IPS DF 19.7 (cell line): ENCODE data around the gene ADRA2C.
"Not testable (repeated sequence)": the region's sequence is repeated elsewhere in the genome, so short reads cannot be mapped to it uniquely, and the experiment has no call there.

Experiments used
- DNase-seq: peaks from one replicate; pipeline ENCODE4 v3.0.0-alpha.2; 2013; ENCODE audit warnings: low read depth, low spot score

ADRA2C gene

DNA sequence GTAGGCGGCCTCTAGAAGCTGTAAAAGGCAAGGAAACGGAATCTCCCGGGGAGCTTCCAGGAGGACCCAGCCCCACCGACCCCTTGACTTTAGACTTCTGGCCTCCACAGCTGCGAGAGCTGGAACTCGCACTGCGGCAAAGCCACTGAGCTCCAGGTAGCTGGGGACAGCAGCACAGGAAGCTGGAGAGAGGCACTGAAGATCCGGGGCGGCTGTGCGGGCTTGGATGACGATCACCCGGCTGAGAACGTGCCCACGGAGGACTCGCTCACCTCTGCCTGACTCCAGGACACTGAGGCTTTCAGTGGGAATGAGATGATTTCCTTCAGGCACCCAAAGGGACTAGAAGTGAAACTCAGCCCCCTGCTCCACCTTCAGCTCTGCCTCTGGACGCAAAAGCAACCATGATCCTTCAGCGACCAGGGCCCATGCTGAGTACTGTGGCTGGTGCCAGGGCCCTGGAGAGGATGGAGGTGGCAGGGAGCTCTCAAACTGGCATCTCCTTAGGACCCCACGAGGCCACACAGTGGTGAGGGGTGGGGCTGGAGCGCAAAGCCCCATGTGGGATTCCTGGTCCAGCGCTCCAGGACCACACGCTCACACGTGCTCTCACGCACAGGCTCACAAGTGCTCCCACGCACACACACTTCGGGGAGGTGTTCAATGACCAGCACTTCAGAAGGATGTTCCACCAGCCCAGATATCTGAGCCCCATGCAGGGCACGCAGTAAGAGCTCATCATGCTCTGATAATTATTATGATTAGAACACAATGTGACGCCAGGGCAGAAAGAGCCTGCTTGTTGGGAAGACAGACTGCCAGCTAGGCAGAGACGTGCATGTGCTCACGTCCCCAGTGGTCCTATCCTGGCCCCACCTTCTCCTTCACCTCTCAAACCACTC lies 47.2 kb downstream of the ADRA2C start:
- no peak for DNase-seq

DNA sequence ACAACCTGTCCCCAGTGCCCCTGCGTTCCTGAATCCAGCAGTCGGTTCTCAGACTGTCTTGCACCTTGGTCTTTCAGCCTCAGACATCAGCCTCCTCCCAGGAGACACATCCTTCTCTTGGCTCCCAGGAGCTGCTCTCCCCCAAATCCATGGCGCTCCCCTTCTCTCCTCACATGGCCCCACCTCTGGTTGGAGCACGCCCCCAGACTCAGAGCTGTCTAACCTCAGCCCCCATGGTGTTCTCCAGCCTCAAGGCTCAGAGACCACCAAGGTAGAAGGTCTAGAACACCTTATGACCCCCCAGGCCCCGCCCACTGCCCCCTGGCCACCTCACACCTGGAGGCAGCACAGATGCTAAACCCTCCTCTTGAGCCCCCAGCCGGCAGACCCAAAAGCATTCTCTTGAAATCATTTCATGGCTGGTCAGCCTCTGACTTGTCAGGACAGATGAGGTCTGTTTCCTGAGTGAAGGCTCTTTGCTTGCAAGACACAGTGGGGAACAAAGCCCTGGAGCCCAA lies 47.9 kb downstream of the ADRA2C start:
- DNase-seq: no peak

DNA sequence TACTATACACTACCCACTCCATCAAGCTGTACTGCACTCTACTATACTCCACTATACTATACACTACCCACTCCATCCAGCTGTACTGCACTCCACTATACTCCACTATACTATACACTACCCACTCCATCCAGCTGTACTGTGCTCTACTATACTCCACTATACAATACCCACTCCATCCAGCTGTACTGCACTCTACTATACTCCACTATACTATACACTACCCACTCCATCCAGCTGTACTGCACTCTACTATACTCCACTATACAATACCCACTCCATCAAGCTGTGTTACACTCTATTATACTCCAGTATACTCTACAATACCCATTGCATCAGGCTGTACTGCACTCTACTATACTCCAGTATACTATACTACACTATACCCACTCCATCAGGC lies 48.7 kb downstream of the ADRA2C start:
- DNase-seq: not testable (repeated sequence)

DNA sequence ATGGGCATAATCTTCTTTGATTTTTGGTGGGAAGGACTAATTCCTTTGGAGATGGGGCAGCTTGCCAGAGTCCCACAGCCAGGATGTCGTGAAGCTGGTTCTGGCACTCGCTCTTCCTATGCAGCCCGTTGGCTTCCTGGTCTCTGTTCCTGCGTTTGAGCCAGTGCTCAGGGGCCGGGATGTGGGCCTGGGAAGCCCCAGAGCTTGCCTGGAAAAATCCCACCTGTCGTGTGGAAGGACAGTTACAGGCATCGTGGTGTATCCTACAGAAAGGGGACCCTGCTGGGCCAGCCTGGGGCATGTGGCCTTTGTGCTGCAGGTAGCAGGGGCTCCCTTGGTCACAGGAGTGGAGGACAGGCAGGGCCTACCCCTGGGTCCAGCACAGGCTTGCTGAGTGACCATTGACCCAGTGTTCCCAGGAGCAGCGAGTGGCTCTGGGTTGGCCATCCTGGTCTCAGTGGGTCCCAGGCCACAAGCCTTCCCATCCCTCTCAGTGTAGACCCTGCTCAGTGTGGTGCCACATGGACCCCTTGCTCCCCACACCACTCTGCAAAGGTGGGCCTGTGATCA lies 50.2 kb downstream of the ADRA2C start:
- no peak for DNase-seq

DNA sequence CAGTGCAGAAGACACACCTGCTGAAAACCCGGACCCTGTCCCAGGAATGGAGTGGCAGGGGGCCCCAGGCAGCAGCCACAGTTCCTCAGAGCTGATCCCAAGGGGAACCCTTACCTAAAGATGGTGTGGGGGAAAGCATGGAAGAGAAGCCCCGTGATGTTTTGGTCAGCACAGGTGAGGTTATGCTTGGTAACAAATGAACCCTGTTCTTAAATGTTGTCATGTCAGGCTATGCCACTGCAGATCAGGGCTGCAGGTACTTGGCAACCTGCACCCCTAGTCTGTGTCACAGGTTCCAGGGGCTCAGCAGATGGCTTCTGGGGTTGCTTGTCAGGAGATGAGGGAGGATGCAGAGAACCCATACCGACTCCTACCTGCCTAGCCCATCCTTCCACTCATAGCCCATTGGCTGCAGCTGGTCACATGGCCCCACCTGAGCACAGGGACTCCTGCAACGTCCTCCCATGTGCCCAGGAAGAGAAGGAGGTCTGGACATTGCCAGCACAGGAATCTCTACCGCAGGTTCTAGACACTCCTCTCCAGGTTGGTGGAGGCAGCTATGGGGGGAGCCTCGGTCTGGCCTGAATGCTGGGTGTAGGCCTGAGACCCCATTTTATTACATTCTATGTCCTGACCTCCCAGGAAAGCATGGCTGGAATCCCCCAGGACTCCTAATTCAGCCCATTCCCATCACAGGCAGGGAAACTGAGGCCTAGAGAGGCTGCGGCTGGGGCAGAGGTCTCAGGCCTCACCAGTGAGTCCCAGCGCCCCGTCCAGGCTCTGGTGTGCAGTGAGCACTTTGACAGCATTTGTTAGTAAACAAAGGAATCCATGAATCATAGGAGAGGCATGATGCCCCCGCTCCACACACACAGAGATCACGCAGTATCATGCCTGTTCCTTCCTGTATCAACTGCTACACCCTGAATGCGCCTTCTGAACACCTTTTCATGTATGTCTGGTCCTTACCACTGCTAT lies 51.1 kb downstream of the ADRA2C start:
- DNase-seq: no peak
